Neural progenitor cell (in vitro differentiated cells): ENCODE measurements around the gene GRK6. TPM values are rescaled to one million over a fixed set of nuclear protein-coding genes. Genes with fewer than 3 reads are reported as not detected.
"Not testable (repeated sequence)": the region's sequence is repeated elsewhere in the genome, so short reads cannot be mapped to it uniquely, and the experiment has no call there.

ENCODE experiments used
- DNase-seq: peaks from one replicate; pipeline ENCODE4 v3.0.0-alpha.2; 2016; ENCODE audit warnings: low spot score
- H2AFZ ChIP-seq: fragments of 200-600 bp; sonication (generic); replicated peaks from 2 replicates; pipeline ENCODE4 v1.6.1; 2016; ENCODE audit warnings: antibody characterized with exemption
- H3F3A ChIP-seq: fragments of 200-600 bp; sonication (generic); 2 replicates; pipeline ENCODE4 v1.6.1; 2016; ENCODE audit warnings: antibody characterized with exemption, low read depth
- H3K27ac ChIP-seq: fragments of 200-600 bp; sonication (generic); 2 replicates; pipeline ENCODE4 v1.5.1; 2016; ENCODE audit warnings: mild to moderate bottlenecking
- H3K27me3 ChIP-seq: fragments of 200-600 bp; sonication (generic); 2 replicates; pipeline ENCODE4 v1.6.1; 2016; ENCODE audit warnings: mild to moderate bottlenecking, moderate library complexity
- H3K36me3 ChIP-seq: fragments of 200-600 bp; sonication (generic); 2 replicates; pipeline ENCODE4 v1.5.1; 2016
- H3K4me1 ChIP-seq: fragments of 200-600 bp; sonication (generic); 2 replicates; pipeline ENCODE4 v1.6.1; 2016; ENCODE audit warnings: mixed run types
- H3K4me2 ChIP-seq: fragments of 200-600 bp; sonication (generic); 2 replicates; pipeline ENCODE4 v1.6.1; 2016
- H3K4me3 ChIP-seq: fragments of 200-600 bp; sonication (generic); 2 replicates; pipeline ENCODE4 v1.5.1; 2016
- H3K79me2 ChIP-seq: fragments of 200-600 bp; sonication (generic); 2 replicates; pipeline ENCODE4 v1.6.1; 2016; ENCODE audit warnings: low read depth
- H3K9ac ChIP-seq: fragments of 200-600 bp; sonication (generic); 2 replicates; pipeline ENCODE4 v1.6.1; 2016
- H3K9me3 ChIP-seq: fragments of 200-600 bp; sonication (generic); 2 replicates; pipeline ENCODE4 v1.5.1; 2016; ENCODE audit warnings: low read depth
- H4K20me1 ChIP-seq: fragments of 200-600 bp; sonication (generic); 2 replicates; pipeline ENCODE4 v1.6.1; 2016; ENCODE audit warnings: low read depth
- H3K27ac Mint-ChIP-seq: 3 replicates; pipeline ENCODE4 v1.8.0; 2021; ENCODE audit warnings: mixed read lengths
- H3K27me3 Mint-ChIP-seq: 2 replicates; pipeline ENCODE4 v1.8.0; 2022; ENCODE audit warnings: low read depth, mild to moderate bottlenecking, inconsistent platforms, moderate library complexity, mixed read lengths; ENCODE audit not compliant: insufficient read depth
- H3K36me3 Mint-ChIP-seq: 3 replicates; pipeline ENCODE4 v1.8.0; 2021; ENCODE audit warnings: mixed read lengths
- H3K4me1 Mint-ChIP-seq: 3 replicates; pipeline ENCODE4 v1.8.0; 2021; ENCODE audit warnings: mixed read lengths
- H3K4me3 Mint-ChIP-seq: 3 replicates; pipeline ENCODE4 v1.8.0; 2021; ENCODE audit warnings: mild to moderate bottlenecking, moderate library complexity, mixed read lengths
- H3K9me3 Mint-ChIP-seq: 3 replicates; pipeline ENCODE4 v1.8.0; 2020; ENCODE audit warnings: mixed read lengths
- EZH2 ChIP-seq: fragments of 200-600 bp; sonication (generic); IDR thresholded peaks from 2 replicates; pipeline ENCODE4 v1.6.1; 2017; ENCODE audit warnings: antibody characterized with exemption, mild to moderate bottlenecking, moderate library complexity
- EZH2phosphoT487 ChIP-seq: fragments of 200-600 bp; sonication (generic); IDR thresholded peaks from 2 replicates; pipeline ENCODE4 v1.6.1; 2017; ENCODE audit warnings: antibody characterized with exemption
- total RNA-seq: library from RNA; depleted of rRNA; stranded (reverse); fragments of >200 nt; gene quantifications from 2 replicates; pipeline ENCODE4 v1.2.3, GENCODE V29; 2015; ENCODE audit warnings: low replicate concordance
- TF ChIP-seq, protein P1 (sequence below): fragments of 200-600 bp; sonication (generic); IDR thresholded peaks from 2 replicates; pipeline ENCODE4 v1.5.1; 2017; ENCODE audit warnings: antibody characterized with exemption, mild to moderate bottlenecking

GRK6 gene
- total RNA-seq, 1 donor from 2014 or later: 24.0 TPM

DNA sequence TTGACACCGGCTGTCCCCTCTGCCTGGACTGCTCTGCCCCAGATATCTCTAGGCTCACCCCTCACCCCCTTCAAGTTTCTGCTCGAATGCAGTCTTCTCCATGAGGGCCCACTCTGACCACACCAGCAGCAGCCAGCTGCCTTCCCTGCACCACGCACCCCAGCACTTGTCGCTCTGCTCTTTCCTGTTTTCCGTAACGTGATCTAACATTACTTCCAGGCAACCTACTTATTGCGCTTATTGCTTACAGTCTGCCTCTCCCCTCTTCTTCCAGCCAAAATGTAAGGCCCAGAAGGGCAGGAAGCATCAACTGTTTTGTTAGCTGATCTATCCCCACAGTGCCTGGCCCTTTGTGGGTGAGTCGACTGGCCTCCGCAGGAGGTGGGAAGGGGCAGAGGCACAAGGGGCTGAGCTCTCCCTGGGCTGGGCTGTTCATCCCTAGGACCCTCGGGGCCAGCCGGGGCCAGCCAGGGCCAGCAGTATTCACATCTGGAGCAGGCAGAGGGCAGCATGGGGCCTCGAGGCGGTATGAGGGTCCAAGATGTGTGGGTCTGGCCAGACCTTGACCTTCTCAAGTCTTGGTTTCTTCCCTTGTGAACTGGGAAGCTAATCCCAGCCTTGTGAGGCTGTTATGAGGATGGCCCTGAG lies 58.5 kb downstream of the GRK6 start:
- H3K36me3 ChIP-seq: peaks cover 5% of the 10 kb centered on the region
- peaks cover 17% of the 10 kb centered on the region for H3K4me1 Mint-ChIP-seq
- H4K20me1 ChIP-seq: peaks cover 33% of the 10 kb centered on the region
- H3K27ac Mint-ChIP-seq: peak overlapping the region; percentile 63
- no peak overlapping the region for H3K4me3 Mint-ChIP-seq
- peaks cover 28% of the 10 kb centered on the region for H3K36me3 Mint-ChIP-seq
- H3K27me3 ChIP-seq: no peaks in the 10 kb centered on the region
- H3K9me3 ChIP-seq: no peaks in the 10 kb centered on the region
- H3K9ac ChIP-seq: no peak overlapping the region
- H3K4me2 ChIP-seq: no peak overlapping the region
- TF ChIP-seq, protein P1, sequence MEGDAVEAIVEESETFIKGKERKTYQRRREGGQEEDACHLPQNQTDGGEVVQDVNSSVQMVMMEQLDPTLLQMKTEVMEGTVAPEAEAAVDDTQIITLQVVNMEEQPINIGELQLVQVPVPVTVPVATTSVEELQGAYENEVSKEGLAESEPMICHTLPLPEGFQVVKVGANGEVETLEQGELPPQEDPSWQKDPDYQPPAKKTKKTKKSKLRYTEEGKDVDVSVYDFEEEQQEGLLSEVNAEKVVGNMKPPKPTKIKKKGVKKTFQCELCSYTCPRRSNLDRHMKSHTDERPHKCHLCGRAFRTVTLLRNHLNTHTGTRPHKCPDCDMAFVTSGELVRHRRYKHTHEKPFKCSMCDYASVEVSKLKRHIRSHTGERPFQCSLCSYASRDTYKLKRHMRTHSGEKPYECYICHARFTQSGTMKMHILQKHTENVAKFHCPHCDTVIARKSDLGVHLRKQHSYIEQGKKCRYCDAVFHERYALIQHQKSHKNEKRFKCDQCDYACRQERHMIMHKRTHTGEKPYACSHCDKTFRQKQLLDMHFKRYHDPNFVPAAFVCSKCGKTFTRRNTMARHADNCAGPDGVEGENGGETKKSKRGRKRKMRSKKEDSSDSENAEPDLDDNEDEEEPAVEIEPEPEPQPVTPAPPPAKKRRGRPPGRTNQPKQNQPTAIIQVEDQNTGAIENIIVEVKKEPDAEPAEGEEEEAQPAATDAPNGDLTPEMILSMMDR: no peak
- TF ChIP-seq EZH2phosphoT487: no peak
- TF ChIP-seq EZH2: no peak
- H3F3A ChIP-seq: peaks cover 13% of the 10 kb centered on the region
- no peak overlapping the region for H2AFZ ChIP-seq
- no peak for DNase-seq
- no peaks in the 10 kb centered on the region for H3K79me2 ChIP-seq
- no peak overlapping the region for H3K4me3 ChIP-seq
- no peaks in the 10 kb centered on the region for H3K9me3 Mint-ChIP-seq
- no peaks in the 10 kb centered on the region for H3K4me1 ChIP-seq
- peaks cover 6% of the 10 kb centered on the region for H3K27me3 Mint-ChIP-seq
- no peak overlapping the region for H3K27ac ChIP-seq

DNA sequence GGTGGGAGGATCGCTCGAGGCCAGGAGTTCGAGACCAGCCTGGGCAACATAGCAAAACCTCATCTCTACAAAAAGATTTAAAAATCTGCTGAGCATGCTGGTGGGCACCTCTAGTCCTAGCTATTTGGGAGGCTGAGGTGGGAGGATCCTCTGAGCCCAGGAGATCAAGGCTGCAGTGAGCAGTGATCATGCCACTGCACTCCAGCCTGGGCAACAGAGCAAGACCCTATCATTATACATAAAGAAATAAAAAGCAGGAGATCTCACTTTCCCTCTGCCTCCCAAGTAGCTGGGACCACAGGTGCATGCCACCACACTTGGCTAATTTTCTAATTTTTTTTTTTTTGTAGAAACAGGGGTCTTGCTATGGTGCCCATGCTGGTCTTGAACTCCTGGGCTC lies 59.3 kb downstream of the GRK6 start:
- peak overlapping the region; percentile 63 for H3K27ac Mint-ChIP-seq
- H3K36me3 ChIP-seq, H3K9ac ChIP-seq, H3K4me1 ChIP-seq, H3K27me3 Mint-ChIP-seq, H3K9me3 ChIP-seq, H3K4me3 Mint-ChIP-seq, H3K27ac ChIP-seq, H3K9me3 Mint-ChIP-seq, H2AFZ ChIP-seq, H3K4me2 ChIP-seq, H3K79me2 ChIP-seq, H3F3A ChIP-seq, DNase-seq, H3K4me3 ChIP-seq, H3K27me3 ChIP-seq: not testable (repeated sequence)
- peaks cover 19% of the 10 kb centered on the region for H3K4me1 Mint-ChIP-seq
- peaks cover 36% of the 10 kb centered on the region for H4K20me1 ChIP-seq
- peaks cover 30% of the 10 kb centered on the region for H3K36me3 Mint-ChIP-seq

DNA sequence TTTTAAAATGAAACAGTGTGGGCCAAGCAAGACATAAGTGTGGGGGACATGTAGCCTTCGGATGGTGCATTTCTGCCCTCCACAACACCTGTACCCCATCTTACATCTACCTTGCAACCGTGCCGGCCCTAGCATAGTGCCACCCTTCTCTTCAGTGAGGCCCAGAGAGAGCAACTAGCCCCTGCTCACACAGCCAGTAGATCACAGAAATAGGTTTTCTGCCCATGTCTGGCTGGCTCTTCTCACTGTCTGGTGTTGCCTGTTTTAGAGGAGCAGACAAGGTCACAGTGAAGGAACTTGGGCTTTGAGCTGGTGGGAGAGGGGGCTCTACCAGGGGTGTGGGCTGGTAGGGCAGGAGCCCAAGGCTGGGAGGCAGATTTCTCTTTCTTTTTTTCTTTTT lies 59.8 kb downstream of the GRK6 start:
- H3K36me3 ChIP-seq: peaks cover 5% of the 10 kb centered on the region
- no peak for DNase-seq
- no peak overlapping the region for H3K27ac ChIP-seq
- H3K9ac ChIP-seq: no peak overlapping the region
- no peaks in the 10 kb centered on the region for H3K27me3 ChIP-seq
- H3K27me3 Mint-ChIP-seq: peaks cover 4% of the 10 kb centered on the region
- no peak overlapping the region for H2AFZ ChIP-seq
- peaks cover 11% of the 10 kb centered on the region for H3F3A ChIP-seq
- no peaks in the 10 kb centered on the region for H3K79me2 ChIP-seq
- peaks cover 31% of the 10 kb centered on the region for H3K36me3 Mint-ChIP-seq
- H3K4me2 ChIP-seq: no peak overlapping the region
- no peak overlapping the region for H3K27ac Mint-ChIP-seq
- no peak for TF ChIP-seq EZH2phosphoT487
- no peak for TF ChIP-seq EZH2
- TF ChIP-seq, protein P1: no peak
- H3K4me1 Mint-ChIP-seq: peaks cover 22% of the 10 kb centered on the region
- peaks cover 41% of the 10 kb centered on the region for H4K20me1 ChIP-seq
- H3K9me3 Mint-ChIP-seq: no peaks in the 10 kb centered on the region
- no peaks in the 10 kb centered on the region for H3K9me3 ChIP-seq
- H3K4me1 ChIP-seq: peaks cover 4% of the 10 kb centered on the region
- no peak overlapping the region for H3K4me3 ChIP-seq
- H3K4me3 Mint-ChIP-seq: no peak overlapping the region

DNA sequence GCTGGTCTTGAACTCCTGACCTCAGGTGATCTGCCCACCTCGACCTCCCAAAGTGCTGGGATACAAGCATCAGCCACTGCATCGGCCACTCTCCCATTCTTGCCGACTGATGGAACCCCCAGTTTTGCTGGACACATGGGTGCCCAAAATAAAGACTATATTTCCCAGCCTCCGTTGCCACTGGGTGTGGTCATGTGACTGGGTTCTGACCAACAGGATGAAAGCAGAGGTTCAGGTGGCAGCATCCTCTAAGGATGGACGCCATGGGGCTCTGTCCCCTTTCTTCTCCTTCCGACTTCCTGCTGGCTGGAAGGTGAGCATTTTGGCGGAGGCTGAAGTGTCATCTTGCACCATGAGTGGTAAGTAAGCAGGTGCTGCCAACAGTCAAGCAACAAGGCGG lies 60.7 kb downstream of the GRK6 start:
- Mint-ChIP-seq H3K36me3 (peaks cover 31% of the 10 kb centered on the region), H3K4me1 (peaks cover 22% of the 10 kb centered on the region), H3K4me3 (no peak overlapping the region), H3K9me3 (no peaks in the 10 kb centered on the region), H3K27ac (no peak overlapping the region), H3K27me3 (peaks cover 4% of the 10 kb centered on the region)
- H3K36me3 ChIP-seq: peaks cover 5% of the 10 kb centered on the region
- no peaks in the 10 kb centered on the region for H3K79me2 ChIP-seq
- TF ChIP-seq EZH2: no peak
- no peak for TF ChIP-seq EZH2phosphoT487
- TF ChIP-seq, protein P1: no peak
- peaks cover 47% of the 10 kb centered on the region for H4K20me1 ChIP-seq
- peaks cover 4% of the 10 kb centered on the region for H3K4me1 ChIP-seq
- H3K4me2 ChIP-seq: no peak overlapping the region
- H3K9ac ChIP-seq: no peak overlapping the region
- H3K27ac ChIP-seq: no peak overlapping the region
- no peaks in the 10 kb centered on the region for H3K9me3 ChIP-seq
- H2AFZ ChIP-seq: no peak overlapping the region
- H3K27me3 ChIP-seq: no peaks in the 10 kb centered on the region
- H3F3A ChIP-seq: peaks cover 11% of the 10 kb centered on the region
- DNase-seq: no peak
- H3K4me3 ChIP-seq: no peak overlapping the region
